ENCODE measurements around the gene OLFML2B.

GRCh38 chr1:162021124-162021523 is 2.5 kb downstream of the OLFML2B start:
- TF ChIP-seq POLR2A (IDR thresholded peaks at IDR 0.05) (no peak), CTCF (IDR thresholded peaks at IDR 0.05) (no peak)
